ENCODE data around the gene C6orf58.
A peak's percentile ranks its signal among the peaks of the same experiment; 100 is the strongest.

Gene C6orf58

GRCh38 chr6:127547904-127548649 lies 28.9 kb upstream of the C6orf58 start:
- DNase-seq (ENCODE audit: low read depth) = no peak
- H3K4me3 ChIP-seq (ENCODE audit: low read depth, low read length) = no peak overlapping the region
- TF ChIP-seq CTCF (IDR thresholded peaks at IDR 0.05; ENCODE audit: insufficient read depth, low read depth, low read length, missing control alignments) = no peak

GRCh38 chr6:127550403-127550802 lies 26.6 kb upstream of the C6orf58 start:
- DNase-seq (ENCODE audit: low read depth) = no peak
- TF ChIP-seq CTCF (IDR thresholded peaks at IDR 0.05; ENCODE audit: insufficient read depth, low read depth, low read length, missing control alignments) = no peak
- no peak overlapping the region for H3K4me3 ChIP-seq (ENCODE audit: low read depth, low read length)

GRCh38 chr6:127554435-127555006 lies 22.5 kb upstream of the C6orf58 start:
- no peak overlapping the region for H3K4me3 ChIP-seq (ENCODE audit: low read depth, low read length)
- peak; percentile 37 for TF ChIP-seq CTCF (IDR thresholded peaks at IDR 0.05; ENCODE audit: insufficient read depth, low read depth, low read length, missing control alignments)
- peak; percentile 40 for DNase-seq (ENCODE audit: low read depth)

GRCh38 chr6:127561660-127562059 lies 15.3 kb upstream of the C6orf58 start:
- TF ChIP-seq CTCF (IDR thresholded peaks at IDR 0.05; ENCODE audit: insufficient read depth, low read depth, low read length, missing control alignments) = no peak
- no peak for DNase-seq (ENCODE audit: low read depth)
- H3K4me3 ChIP-seq (ENCODE audit: low read depth, low read length) = no peak overlapping the region

- TF ChIP-seq CTCF (IDR thresholded peaks at IDR 0.05; ENCODE audit: insufficient read depth, low read depth, low read length, missing control alignments) = no peak
- DNase-seq (ENCODE audit: low read depth) = no peak
- H3K4me3 ChIP-seq (ENCODE audit: low read depth, low read length) = no peak overlapping the region
Measured at GRCh38 chr6:127564761-127565160, 12.2 kb upstream of the C6orf58 start.

GRCh38 chr6:127566119-127566518 lies 10.9 kb upstream of the C6orf58 start:
- H3K4me3 ChIP-seq (ENCODE audit: low read depth, low read length) = no peak overlapping the region
- no peak for DNase-seq (ENCODE audit: low read depth)
- TF ChIP-seq CTCF (IDR thresholded peaks at IDR 0.05; ENCODE audit: insufficient read depth, low read depth, low read length, missing control alignments) = no peak
